IMR-90 (cell line): ENCODE results near the gene LRRC4. TPM values are rescaled to one million over a fixed set of nuclear protein-coding genes. Genes with fewer than 3 reads are reported as not detected.

Experiments used
- ATAC-seq: fragments of 200-7000 bp; cut with Tn5 transposase; 2 replicates; pipeline ENCODE4 v1.9.1; 2020; ENCODE audit warnings: low read depth, mild to moderate bottlenecking, moderate library complexity
- BruUV-seq: library from RNA; stranded (reverse); fragments of 400-500 nt; replicated peaks from 2 replicates; lab custom pipeline; 2021; lab: Mats Ljungman, UMichigan
- CTCF ChIA-PET: fragments of 300-600 bp; formaldehyde crosslinking; extraction: SDS; loops from one replicate; lab custom pipeline; 2021; ENCODE audit warnings: antibody characterized with exemption; lab: Yijun Ruan, JAX
- POLR2A ChIA-PET: fragments of 300-600 bp; sonication (Branson Sonifier 250); formaldehyde crosslinking; loops from one replicate; lab custom pipeline; 2022; ENCODE audit warnings: antibody characterized with exemption; ENCODE audit not compliant: unreplicated experiment; lab: Charles Lee
- DNase-seq: peaks from one replicate; pipeline ENCODE4 v3.0.0; 2013
- H2AFZ ChIP-seq: replicated peaks from 2 replicates; pipeline ENCODE3; 2013; ENCODE audit warnings: low read length, mild to moderate bottlenecking; ENCODE audit not compliant: poor library complexity
- H2AK5ac ChIP-seq: 2 replicates; pipeline ENCODE4 v1.6.1; 2013; ENCODE audit warnings: low read depth, low read length, inconsistent platforms
- H2AK9ac ChIP-seq: replicated peaks from 2 replicates; pipeline ENCODE3; 2013; ENCODE audit warnings: mild to moderate bottlenecking, low read depth, low read length, moderate library complexity; ENCODE audit not compliant: poor library complexity
- H2BK120ac ChIP-seq: 2 replicates; pipeline ENCODE4 v1.6.1; 2013; ENCODE audit warnings: low read depth, low read length, inconsistent platforms
- H2BK15ac ChIP-seq: 3 replicates; pipeline ENCODE4 v1.6.1; 2013; ENCODE audit warnings: low read depth, low read length, inconsistent platforms
- H2BK20ac ChIP-seq: 2 replicates; pipeline ENCODE4 v1.6.1; 2013; ENCODE audit warnings: low read depth, mild to moderate bottlenecking, inconsistent platforms, low read length, moderate library complexity
- H2BK5ac ChIP-seq: 2 replicates; pipeline ENCODE4 v1.6.1; 2013; ENCODE audit warnings: mild to moderate bottlenecking, low read depth, low read length, inconsistent platforms; ENCODE audit not compliant: poor library complexity, severe bottlenecking
- H3K14ac ChIP-seq: replicated peaks from 2 replicates; pipeline ENCODE4 v1.6.1; 2013; ENCODE audit warnings: low read depth, low read length, inconsistent platforms
- H3K18ac ChIP-seq: 2 replicates; pipeline ENCODE4 v1.6.1; 2013; ENCODE audit warnings: low read depth, low read length, control low read depth
- H3K23ac ChIP-seq: 2 replicates; pipeline ENCODE4 v1.6.1; 2013; ENCODE audit warnings: low read depth, low read length, inconsistent platforms
- H3K27ac ChIP-seq: 2 replicates; pipeline ENCODE4 v1.5.1; 2013; ENCODE audit warnings: mild to moderate bottlenecking, control low read depth, low read length; ENCODE audit not compliant: insufficient read depth
- H3K27me3 ChIP-seq: 2 replicates; pipeline ENCODE4 v1.6.1; 2013; ENCODE audit warnings: low read length; ENCODE audit not compliant: control insufficient read depth, insufficient read depth
- H3K36me3 ChIP-seq: 2 replicates; pipeline ENCODE4 v1.6.1; 2013; ENCODE audit warnings: low read length, mixed read lengths; ENCODE audit not compliant: control insufficient read depth, insufficient read depth
- H3K4ac ChIP-seq: 2 replicates; pipeline ENCODE4 v1.6.1; 2013; ENCODE audit warnings: low read depth, low read length, inconsistent platforms
- H3K4me1 ChIP-seq: 2 replicates; pipeline ENCODE4 v1.6.1; 2013; ENCODE audit warnings: low read length, mixed read lengths; ENCODE audit not compliant: control insufficient read depth, insufficient read depth
- H3K4me2 ChIP-seq: 2 replicates; pipeline ENCODE4 v1.6.1; 2013; ENCODE audit warnings: low read depth, mild to moderate bottlenecking, control low read depth, low read length, moderate library complexity
- H3K4me3 ChIP-seq: 2 replicates; pipeline ENCODE4 v1.5.1; 2013; ENCODE audit warnings: low read depth, mild to moderate bottlenecking, control low read depth, low read length, moderate library complexity; ENCODE audit not compliant: insufficient read depth
- H3K56ac ChIP-seq: 2 replicates; pipeline ENCODE4 v1.6.1; 2013; ENCODE audit warnings: low read length, inconsistent platforms; ENCODE audit not compliant: insufficient read depth; ENCODE audit errors: extremely low read depth
- H3K79me1 ChIP-seq, 2 experiments: 2 replicates each; pipeline ENCODE4 v1.6.1; 2013; ENCODE audit warnings: low read length in 2 of 2, inconsistent platforms in 1 of 2, low read depth in 1 of 2
- H3K9ac ChIP-seq: 2 replicates; pipeline ENCODE4 v1.6.1; 2013; ENCODE audit warnings: low read depth, low read length, control low read depth
- H3K9me1 ChIP-seq: 2 replicates; pipeline ENCODE4 v1.6.1; 2013; ENCODE audit warnings: low read length, inconsistent platforms; ENCODE audit not compliant: insufficient read depth
- H3K9me3 ChIP-seq: 2 replicates; pipeline ENCODE4 v1.6.1; 2013; ENCODE audit warnings: low read length; ENCODE audit not compliant: control insufficient read depth, insufficient read depth
- H4K20me1 ChIP-seq: 2 replicates; pipeline ENCODE4 v1.6.1; 2013; ENCODE audit warnings: low read length, inconsistent platforms; ENCODE audit not compliant: insufficient read depth
- H4K5ac ChIP-seq: 2 replicates; pipeline ENCODE4 v1.6.1; 2013; ENCODE audit warnings: mild to moderate bottlenecking, low read depth, low read length, control low read depth
- H4K8ac ChIP-seq, 2 experiments: 2 replicates each; pipeline ENCODE4 v1.6.1; 2013; ENCODE audit warnings: low read depth in 2 of 2, low read length in 2 of 2, control low read depth in 1 of 2, inconsistent platforms in 1 of 2
- H4K91ac ChIP-seq: 2 replicates; pipeline ENCODE4 v1.6.1; 2013; ENCODE audit warnings: low read depth, low read length, inconsistent platforms; ENCODE audit not compliant: insufficient read depth
- CHD1 ChIP-seq: IDR thresholded peaks from 2 replicates; pipeline ENCODE4 v1.6.1; 2012; ENCODE audit warnings: low read depth, low read length, improper control_type of control experiment
- ELK1 ChIP-seq: fragments of 150-350 bp; IDR thresholded peaks from 2 replicates; pipeline ENCODE4 v1.6.1; 2016; ENCODE audit warnings: low read depth, mild to moderate bottlenecking, low read length, moderate library complexity, borderline replicate concordance
- FOS ChIP-seq: fragments of 150-350 bp; IDR thresholded peaks from 2 replicates; pipeline ENCODE4 v1.6.1; 2016; ENCODE audit warnings: low read depth, low read length
- MAFK ChIP-seq: IDR thresholded peaks from 2 replicates; pipeline ENCODE4 v1.6.1; 2012; ENCODE audit warnings: low read depth, low read length, improper control_type of control experiment
- POLR2A ChIP-seq: IDR thresholded peaks from 2 replicates; pipeline ENCODE4 v1.6.1; 2012; ENCODE audit warnings: mild to moderate bottlenecking, low read depth, low read length
- RCOR1 ChIP-seq: IDR thresholded peaks from 2 replicates; pipeline ENCODE4 v1.6.1; 2012; ENCODE audit warnings: mild to moderate bottlenecking, low read length, improper control_type of control experiment; ENCODE audit not compliant: insufficient replicate concordance
- SMC3 ChIP-seq: fragments of 150-350 bp; IDR thresholded peaks from 2 replicates; pipeline ENCODE4 v1.6.1; 2016; ENCODE audit warnings: low read depth, mild to moderate bottlenecking, antibody characterized with exemption, low read length, moderate library complexity
- USF2 ChIP-seq: fragments of 150-350 bp; IDR thresholded peaks from 2 replicates; pipeline ENCODE4 v1.6.1; 2017; ENCODE audit warnings: mild to moderate bottlenecking, antibody characterized with exemption, low read length, low read depth
- WGBS, 2 experiments: methylation state at CpG; one replicate each; pipeline versions ENCODE4 v1.1.5 to v1.1.7; 2013; ENCODE audit warnings: missing lambda C conversion rate in 2 of 2; ENCODE audit not compliant: insufficient read length in 1 of 2; ENCODE audit errors: extremely low coverage in 2 of 2; 5-methylcytosine and 5-hydroxymethylcytosine counted together
- dilution Hi-C: fragments of 300-500 bp; cut with HindIII; formaldehyde crosslinking; loops from one replicate; pipeline ENCODE4 v1.14.3; 2018; ENCODE audit warnings: low sequenced_read_pairs; ENCODE audit not compliant: unreplicated experiment
- in situ Hi-C: fragments of 300-500 bp; cut with MboI; formaldehyde crosslinking; loops from 3 replicates; pipeline ENCODE4 v1.14.3; 2019; ENCODE audit warnings: low sequenced_read_pairs, inconsistent platforms, mixed read lengths
- intact Hi-C: fragments of 100-400 bp; cut with micrococcal nuclease; formaldehyde crosslinking; loops from 2 replicates; pipeline ENCODE4 v1.10.0; 2022
- polyA plus RNA-seq, 3 experiments: library from polyadenylated mRNA; depleted of rRNA; stranded (reverse); fragments of >200 nt; gene quantifications; 2 replicates each; pipeline ENCODE4 v1.2.3, GENCODE V29; 2012; ENCODE audit warnings: low replicate concordance in 1 of 3
- total RNA-seq: library from RNA; depleted of rRNA; stranded (reverse); fragments of >200 nt; gene quantifications from 2 replicates; pipeline ENCODE4 v1.2.3, GENCODE V29; 2012

LRRC4 gene
- total and polyA plus RNA-seq, 2 of the 4 experiments (the other 2 are of a cell fraction): 0.54 to 0.55 TPM

- H2BK5ac ChIP-seq: no peak overlapping the region
- H3K4me3 ChIP-seq: no peak overlapping the region
- ATAC-seq: no peak
- TF ChIP-seq SMC3 (no peak), ELK1 (no peak), MAFK (no peak), CHD1 (no peak), RCOR1 (no peak), USF2 (no peak), FOS (no peak), POLR2A (no peak)
- no peaks in the 10 kb centered on the region for H3K27me3 ChIP-seq
- H2AFZ ChIP-seq: no peak overlapping the region
- no peak overlapping the region for H3K27ac ChIP-seq
- H4K5ac ChIP-seq: no peak overlapping the region
- no peak overlapping the region for H3K4ac ChIP-seq
- H2AK9ac ChIP-seq: no peak overlapping the region
- intact Hi-C loops: no loop called here
- no peak overlapping the region for H3K18ac ChIP-seq
- CTCF ChIA-PET: no interaction called here
- H3K36me3 ChIP-seq: peaks cover 5% of the 10 kb centered on the region
- H2AK5ac ChIP-seq: no peak overlapping the region
- no peak overlapping the region for H3K4me2 ChIP-seq
- no peak overlapping the region for H4K8ac ChIP-seq
- H2BK120ac ChIP-seq: no peak overlapping the region
- no peaks in the 10 kb centered on the region for H3K9me3 ChIP-seq
- no peak overlapping the region for H4K91ac ChIP-seq
- no peak overlapping the region for H3K56ac ChIP-seq
- DNase-seq: no peak
- no peak overlapping the region for H2BK20ac ChIP-seq
- peaks cover 25 to 59% of the 10 kb centered on the region in 2 experiments for H3K79me1 ChIP-seq
- peaks cover 32% of the 10 kb centered on the region for H3K9me1 ChIP-seq
- POLR2A ChIA-PET: no interaction called here
- H3K14ac ChIP-seq: no peak overlapping the region; the same call in 1 of the 2 replicates
- BruUV-seq: no TSS peak
- H2BK15ac ChIP-seq: no peak overlapping the region
- peaks cover 44% of the 10 kb centered on the region for H4K20me1 ChIP-seq
- dilution Hi-C loops: no loop called here
- no CpG with 5 or more reads among the region's 4 CpGs for WGBS, 2 experiments
- H3K9ac ChIP-seq: no peak overlapping the region
- peaks cover 19% of the 10 kb centered on the region for H3K4me1 ChIP-seq
- H3K23ac ChIP-seq: no peak overlapping the region
- in situ Hi-C loops: loop anchor here (25.0 kb wide), 1 partner anchor 342 kb away; no protein-coding TSS in a partner anchor
Measured at GRCh38 chr7:128054511-128054910, 23.3 kb upstream of the LRRC4 start.
